Fibroblast of upper back skin (primary cell): ENCODE measurements around the gene PLEKHA1.
A peak's percentile ranks its signal among the peaks of the same experiment; 100 is the strongest.

ENCODE experiments used
- DNase-seq: peaks from one replicate; pipeline ENCODE4 v3.0.0-alpha.2; 2013

Gene PLEKHA1

GRCh38 chr10:122347170-122347841 is 27.2 kb upstream of the PLEKHA1 start:
- DNase-seq = no peak

- no peak for DNase-seq
Measured at GRCh38 chr10:122348512-122348911, 26.0 kb upstream of the PLEKHA1 start.

GRCh38 chr10:122348935-122349361 is 25.6 kb upstream of the PLEKHA1 start:
- no peak for DNase-seq

GRCh38 chr10:122349758-122350369 is 24.6 kb upstream of the PLEKHA1 start:
- no peak for DNase-seq

GRCh38 chr10:122350893-122351292 is 23.6 kb upstream of the PLEKHA1 start:
- DNase-seq = no peak

- no peak for DNase-seq
Measured at GRCh38 chr10:122352817-122353525, 21.5 kb upstream of the PLEKHA1 start.

- DNase-seq = no peak
Measured at GRCh38 chr10:122354383-122354782, 20.1 kb upstream of the PLEKHA1 start.

GRCh38 chr10:122357685-122358084 is 16.8 kb upstream of the PLEKHA1 start:
- DNase-seq = no peak

GRCh38 chr10:122359621-122360020 is 14.9 kb upstream of the PLEKHA1 start:
- DNase-seq = no peak

GRCh38 chr10:122361046-122361445 is 13.5 kb upstream of the PLEKHA1 start:
- DNase-seq = no peak

GRCh38 chr10:122362031-122362592 is 12.4 kb upstream of the PLEKHA1 start:
- DNase-seq = no peak

- DNase-seq = no peak
Measured at GRCh38 chr10:122362621-122363020, 11.9 kb upstream of the PLEKHA1 start.

GRCh38 chr10:122363311-122363710 is 11.2 kb upstream of the PLEKHA1 start:
- DNase-seq = no peak

- no peak for DNase-seq
Measured at GRCh38 chr10:122363722-122364463, 10.6 kb upstream of the PLEKHA1 start.

GRCh38 chr10:122368502-122369254 is 5.8 kb upstream of the PLEKHA1 start:
- no peak for DNase-seq

- no peak for DNase-seq
Measured at GRCh38 chr10:122373108-122373507, 1.4 kb upstream of the PLEKHA1 start.

GRCh38 chr10:122373721-122374120 is 787 bp upstream of the PLEKHA1 start:
- peak; percentile 36 for DNase-seq

- DNase-seq = peak; percentile 45
Measured at GRCh38 chr10:122374859-122375678, 561 bp downstream of the PLEKHA1 start.

GRCh38 chr10:122375679-122376160 is 1.2 kb downstream of the PLEKHA1 start:
- DNase-seq = no peak

GRCh38 chr10:122376364-122376961 is 2.0 kb downstream of the PLEKHA1 start:
- DNase-seq = no peak

GRCh38 chr10:122379041-122379440 is 4.5 kb downstream of the PLEKHA1 start:
- DNase-seq = no peak
